ENCODE measurements around the gene HADH. TPM values are rescaled to one million over a fixed set of nuclear protein-coding genes. Genes with fewer than 3 reads are reported as not detected.
"Not testable (repeated sequence)": the region's sequence is repeated elsewhere in the genome, so short reads cannot be mapped to it uniquely, and the experiment has no call there.

The HADH gene
- total RNA-seq, 1 experiment from 2014 or later, result 10.4 TPM

DNA sequence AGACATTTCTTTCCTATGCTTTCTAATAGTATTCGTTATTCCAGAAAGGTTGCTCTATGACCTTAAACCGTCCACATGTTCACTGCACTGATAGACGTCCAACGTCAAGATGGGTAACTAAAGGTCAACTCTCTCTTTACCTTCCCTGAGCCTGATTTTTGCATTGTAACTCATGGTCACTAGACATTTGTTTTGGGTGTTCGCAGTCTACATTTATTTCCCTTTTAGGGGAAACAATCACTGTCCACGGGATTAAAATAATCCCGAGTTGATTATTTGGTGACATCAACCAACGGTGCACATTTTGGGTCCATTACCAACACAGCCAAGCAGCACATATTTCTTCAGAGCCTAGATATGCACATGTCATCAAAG, 540 bp upstream of the HADH start:
- in situ Hi-C loops (cut with HindIII; ENCODE audit: low pct_unique_long_range_greater_than_20kb, low sequenced_read_pairs), result no loop called here
- no peak for DNase-seq (ENCODE audit: low read depth, low spot score)

DNA sequence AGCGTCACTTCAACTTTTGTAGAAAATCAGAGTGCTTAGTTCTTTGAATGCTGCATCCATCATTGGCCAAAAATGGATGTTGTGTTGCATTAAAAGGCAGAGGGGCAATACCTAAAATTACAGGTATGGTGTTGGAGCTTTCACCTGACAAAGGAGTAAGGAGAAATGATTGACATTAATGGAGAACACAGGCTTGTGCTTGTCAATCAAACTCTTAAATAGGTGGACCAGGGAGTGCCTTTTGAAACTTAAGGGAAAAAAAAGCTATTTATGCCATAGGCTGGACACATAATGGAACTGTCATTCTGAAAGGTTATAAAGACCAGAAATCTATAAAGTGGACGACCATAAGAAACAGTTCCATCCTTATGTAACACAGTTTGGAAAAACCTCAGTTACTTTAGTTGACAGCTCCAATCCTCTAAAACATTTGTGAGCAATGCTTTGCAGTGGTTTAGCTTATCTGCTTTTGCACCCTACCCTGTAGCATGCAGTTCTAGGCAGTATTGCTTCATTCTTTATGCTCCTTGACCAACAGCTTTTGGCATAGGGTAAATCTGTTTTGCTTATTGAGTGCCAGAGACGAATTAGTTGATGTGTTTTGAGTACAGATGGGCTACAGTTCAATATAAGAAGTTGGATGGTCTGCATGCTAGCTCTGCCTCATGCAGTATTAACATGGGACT, 2.4 kb downstream of the HADH start:
- in situ Hi-C loops (cut with HindIII; ENCODE audit: low pct_unique_long_range_greater_than_20kb, low sequenced_read_pairs), result no loop called here
- no peak for DNase-seq (ENCODE audit: low read depth, low spot score)

DNA sequence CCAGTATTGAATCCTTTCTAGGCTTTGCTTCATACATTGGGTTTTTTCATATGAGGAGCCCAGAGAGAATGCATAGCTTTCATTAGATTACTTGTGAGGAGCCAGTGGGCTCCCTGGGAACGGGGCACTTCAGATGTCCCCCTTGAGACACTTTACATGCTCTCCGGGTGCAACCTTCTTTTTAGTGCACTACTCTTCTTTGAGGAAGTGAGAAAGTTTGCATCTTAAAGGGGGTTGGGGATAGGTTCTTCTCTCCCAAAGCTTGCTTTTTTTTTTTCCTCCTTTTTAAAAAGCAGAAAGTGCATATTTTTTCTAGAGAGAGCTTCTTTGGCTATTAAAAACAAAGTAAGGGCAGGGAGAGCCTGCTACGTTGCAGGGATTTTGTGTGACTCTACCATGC, 4.3 kb downstream of the HADH start:
- in situ Hi-C loops (cut with HindIII; ENCODE audit: low pct_unique_long_range_greater_than_20kb, low sequenced_read_pairs), result no loop called here
- no peak for DNase-seq (ENCODE audit: low read depth, low spot score)

DNA sequence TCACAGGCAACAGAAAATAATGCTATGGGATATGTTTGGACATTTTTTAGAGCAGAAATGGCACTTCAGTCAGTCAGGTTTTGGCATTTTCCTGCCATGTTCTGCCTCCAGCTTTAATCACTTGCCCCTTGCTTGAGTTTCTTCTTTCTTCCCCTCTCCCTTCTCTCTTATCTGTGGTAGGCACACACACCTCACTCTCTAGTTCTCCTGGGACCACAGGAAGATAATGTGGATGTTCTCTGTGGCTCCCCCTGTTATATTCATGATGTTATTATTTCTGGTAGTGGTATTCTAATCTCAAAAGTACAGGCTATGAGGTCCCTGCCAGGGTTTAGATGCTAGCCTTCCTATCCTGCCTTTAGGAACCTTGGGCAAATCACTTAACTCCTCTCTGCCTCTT, 5.2 kb downstream of the HADH start:
- no peak for DNase-seq (ENCODE audit: low read depth, low spot score)
- in situ Hi-C loops (cut with HindIII; ENCODE audit: low pct_unique_long_range_greater_than_20kb, low sequenced_read_pairs), result no loop called here

DNA sequence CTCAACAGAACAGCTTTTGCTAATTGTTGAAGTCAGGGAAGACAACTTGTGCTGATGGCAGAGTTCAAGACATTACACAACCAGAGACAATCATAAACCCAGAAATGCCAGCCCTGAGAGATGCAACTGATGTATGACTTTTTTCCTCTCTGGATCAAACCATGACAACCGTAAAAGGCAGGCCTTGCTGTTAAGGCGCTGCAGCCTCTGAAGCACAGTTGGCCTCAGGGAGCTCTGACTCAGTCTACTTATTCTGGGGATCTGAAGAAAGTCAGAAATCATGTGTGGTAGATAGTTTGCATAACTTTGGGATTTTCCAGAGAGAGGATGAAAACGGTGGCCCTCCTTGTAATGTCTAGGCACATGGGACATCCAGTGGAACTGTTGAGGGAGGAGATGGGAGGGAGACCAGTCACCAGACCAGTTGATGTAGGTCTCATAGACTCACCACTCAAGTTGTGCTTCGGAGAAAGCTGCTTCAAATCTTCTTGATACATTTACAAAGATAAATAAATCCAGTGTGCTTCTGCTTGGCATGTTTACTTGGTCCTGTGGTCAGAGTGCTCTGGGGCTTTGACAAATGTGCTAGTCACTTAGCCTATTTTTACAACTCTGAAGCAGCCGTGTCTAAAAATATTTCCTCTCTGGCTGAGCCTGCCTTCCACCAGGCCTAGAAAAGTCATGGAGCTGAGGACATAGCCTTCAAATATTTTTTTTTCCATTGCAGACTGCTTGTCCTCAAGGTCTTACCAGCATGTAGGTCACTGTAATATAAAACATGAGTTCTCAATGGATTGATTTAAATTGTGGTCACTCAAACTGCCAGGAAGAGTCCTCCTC, 7.5 kb downstream of the HADH start:
- no peak for DNase-seq (ENCODE audit: low read depth, low spot score)
- in situ Hi-C loops (cut with HindIII; ENCODE audit: low pct_unique_long_range_greater_than_20kb, low sequenced_read_pairs), result no loop called here

DNA sequence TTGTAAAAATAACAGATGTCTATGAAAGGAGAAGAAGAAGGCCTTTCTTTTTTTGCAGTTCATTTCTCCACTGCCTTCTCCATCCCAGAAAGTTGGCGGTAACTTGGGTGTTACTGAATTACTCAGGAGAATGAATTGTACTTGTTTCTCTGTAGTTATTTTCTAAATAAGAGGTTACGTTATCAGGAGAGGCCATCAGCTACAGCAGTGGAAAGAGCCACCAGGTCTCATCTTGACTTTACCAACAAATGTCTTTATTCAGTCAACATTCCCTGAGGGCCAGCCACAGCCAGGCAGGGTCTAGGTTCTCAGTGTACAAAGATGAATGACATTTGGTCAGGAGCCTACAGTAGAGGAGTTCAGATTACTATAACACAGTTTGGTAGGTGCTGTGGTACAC, 8.1 kb downstream of the HADH start:
- in situ Hi-C loops (cut with HindIII; ENCODE audit: low pct_unique_long_range_greater_than_20kb, low sequenced_read_pairs), result no loop called here
- DNase-seq (ENCODE audit: low read depth, low spot score), result no peak

DNA sequence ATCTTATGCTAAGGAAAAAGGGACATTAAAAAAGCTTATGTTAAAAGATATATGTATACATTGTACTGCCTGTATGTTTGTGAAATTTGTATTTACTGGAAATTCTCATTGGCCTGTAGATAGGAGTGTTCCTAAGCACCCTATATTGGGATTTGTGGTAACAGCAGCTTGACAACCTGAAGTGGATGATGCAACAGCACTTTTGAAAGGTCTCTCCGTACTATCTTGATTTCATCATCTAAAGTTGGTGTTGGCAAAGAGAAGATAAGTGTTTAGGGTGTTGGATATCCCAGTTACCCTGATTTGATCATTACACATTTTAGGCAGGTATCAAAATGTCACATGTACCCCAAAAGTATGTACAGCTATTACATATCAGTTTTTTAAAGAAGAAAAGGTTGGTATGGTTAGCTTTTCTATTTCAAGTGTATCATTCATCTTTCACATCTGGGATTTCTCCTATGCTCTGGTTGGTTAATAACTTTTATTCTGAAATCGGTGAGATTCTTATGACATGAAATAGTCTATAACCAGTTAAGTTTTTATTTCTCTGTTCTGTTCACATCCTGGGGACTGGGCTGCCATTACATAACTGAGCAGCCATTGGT, 10.3 kb downstream of the HADH start:
- DNase-seq (ENCODE audit: low read depth, low spot score), result no peak
- in situ Hi-C loops (cut with HindIII; ENCODE audit: low pct_unique_long_range_greater_than_20kb, low sequenced_read_pairs), result no loop called here

DNA sequence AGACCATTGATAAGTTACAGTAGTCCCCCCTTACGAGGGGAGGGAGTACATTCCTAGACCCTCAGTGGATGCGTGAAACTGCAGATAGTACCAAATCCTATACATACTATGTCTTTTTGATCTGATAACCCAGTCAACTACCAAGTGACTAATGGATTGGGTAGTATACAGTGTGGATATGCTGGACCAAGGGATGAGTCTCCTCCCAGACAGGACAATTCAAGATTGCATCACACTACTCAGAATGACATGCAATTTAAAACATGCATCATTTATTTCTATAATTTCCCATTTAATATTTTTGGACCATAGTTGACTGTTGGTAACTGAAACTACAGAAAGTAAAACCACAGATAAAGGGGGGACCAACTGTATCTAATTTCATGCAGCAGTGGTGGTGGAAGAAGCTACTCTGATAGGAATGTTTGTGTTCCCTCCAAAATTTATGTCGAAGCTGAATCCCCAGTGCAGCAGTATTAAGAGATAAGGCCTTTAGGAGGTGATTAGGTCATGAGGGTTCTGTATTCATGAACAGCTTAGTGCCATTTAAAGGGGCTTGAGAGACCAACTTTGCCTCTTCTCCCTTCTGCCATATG, 11.9 kb downstream of the HADH start:
- in situ Hi-C loops (cut with HindIII; ENCODE audit: low pct_unique_long_range_greater_than_20kb, low sequenced_read_pairs), result no loop called here
- no peak for DNase-seq (ENCODE audit: low read depth, low spot score)

DNA sequence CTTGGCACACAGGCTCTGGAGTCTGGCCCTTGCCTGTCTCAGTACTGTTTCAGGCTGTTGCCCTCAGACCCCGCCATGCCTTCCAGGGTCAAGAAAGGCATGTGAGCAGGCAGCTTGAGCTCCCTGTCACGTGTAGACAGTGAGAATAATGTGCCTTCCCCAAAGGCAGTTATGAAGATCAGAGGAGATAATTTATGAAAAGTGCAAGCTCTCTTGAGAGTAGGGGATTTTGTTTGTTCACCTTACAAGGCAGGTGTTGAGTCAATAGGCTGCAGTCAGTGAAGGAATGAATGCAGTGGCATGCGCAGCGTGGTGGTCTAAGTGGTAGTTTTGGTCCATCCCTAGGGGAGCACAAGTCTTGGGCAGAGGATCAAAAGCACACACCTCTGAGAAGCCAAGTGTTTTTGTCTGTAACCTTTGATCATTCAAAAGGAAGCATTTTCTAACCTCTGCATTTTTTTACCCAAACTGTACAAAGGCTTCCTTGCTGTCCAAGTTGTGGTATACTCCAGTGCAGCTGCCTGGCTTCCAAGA, 14.4 kb downstream of the HADH start:
- in situ Hi-C loops (cut with HindIII; ENCODE audit: low pct_unique_long_range_greater_than_20kb, low sequenced_read_pairs), result no loop called here
- DNase-seq (ENCODE audit: low read depth, low spot score), result no peak

DNA sequence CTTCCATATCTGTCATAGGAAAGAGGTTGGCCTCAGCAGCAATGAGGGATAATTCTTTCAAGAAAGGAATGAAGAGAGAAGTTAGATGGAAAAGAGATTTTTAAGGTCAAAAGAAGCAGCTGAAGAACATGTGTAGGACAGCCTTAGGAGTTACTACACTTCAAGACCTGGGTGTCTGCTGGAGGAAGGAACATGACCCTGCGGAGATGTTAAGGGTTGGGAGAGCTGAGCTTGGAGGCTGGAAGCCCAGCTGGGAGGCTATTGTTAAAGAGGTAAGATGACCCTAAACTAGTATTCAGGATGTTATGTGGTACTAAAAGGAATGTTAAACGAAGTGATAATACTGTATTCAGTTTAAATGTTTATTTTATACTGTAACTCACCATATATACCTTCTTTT, 15.0 kb downstream of the HADH start:
- no peak for DNase-seq (ENCODE audit: low read depth, low spot score)
- in situ Hi-C loops (cut with HindIII; ENCODE audit: low pct_unique_long_range_greater_than_20kb, low sequenced_read_pairs), result no loop called here

DNA sequence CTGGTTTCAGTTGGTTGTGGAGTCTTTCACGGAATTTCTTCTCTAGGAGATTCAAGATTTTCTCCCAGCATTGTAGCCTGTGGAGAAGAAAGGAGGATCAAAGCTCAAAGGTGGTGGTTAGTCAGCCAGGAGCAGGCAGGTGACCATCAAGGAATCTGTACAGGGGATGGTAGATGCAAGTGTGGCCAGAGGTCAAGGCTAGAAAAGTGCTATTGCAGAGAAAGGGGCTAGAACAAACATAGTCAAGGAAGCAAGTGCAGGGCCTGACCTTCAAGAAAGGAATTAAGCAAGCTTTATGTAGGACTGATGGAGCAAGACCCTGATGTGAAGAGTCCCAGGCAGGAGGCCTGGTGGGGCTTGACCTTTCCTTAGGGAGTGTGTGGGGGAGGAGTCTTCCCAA, 16.1 kb downstream of the HADH start:
- DNase-seq (ENCODE audit: low read depth, low spot score), result no peak
- in situ Hi-C loops (cut with HindIII; ENCODE audit: low pct_unique_long_range_greater_than_20kb, low sequenced_read_pairs), result no loop called here

DNA sequence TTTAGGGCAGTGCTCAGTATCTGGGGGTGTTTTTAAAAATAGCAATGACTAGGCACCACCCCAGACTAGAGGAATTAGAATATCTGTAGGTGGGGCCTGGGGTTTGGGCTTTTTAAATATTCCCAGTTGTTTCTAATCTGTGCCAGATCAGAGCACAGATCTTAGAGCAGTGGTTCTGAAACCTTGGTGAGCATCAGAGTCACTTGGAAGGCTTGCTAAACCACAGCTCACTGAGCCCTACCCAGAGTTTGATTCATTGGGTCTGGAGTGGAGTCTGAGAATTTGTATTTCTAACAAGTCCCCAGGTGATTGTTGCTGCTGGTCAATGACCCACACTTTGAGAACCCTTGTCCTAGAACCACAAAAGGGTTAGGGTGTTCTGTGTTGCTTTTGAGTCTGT, 16.7 kb downstream of the HADH start:
- in situ Hi-C loops (cut with HindIII; ENCODE audit: low pct_unique_long_range_greater_than_20kb, low sequenced_read_pairs), result no loop called here
- no peak for DNase-seq (ENCODE audit: low read depth, low spot score)

DNA sequence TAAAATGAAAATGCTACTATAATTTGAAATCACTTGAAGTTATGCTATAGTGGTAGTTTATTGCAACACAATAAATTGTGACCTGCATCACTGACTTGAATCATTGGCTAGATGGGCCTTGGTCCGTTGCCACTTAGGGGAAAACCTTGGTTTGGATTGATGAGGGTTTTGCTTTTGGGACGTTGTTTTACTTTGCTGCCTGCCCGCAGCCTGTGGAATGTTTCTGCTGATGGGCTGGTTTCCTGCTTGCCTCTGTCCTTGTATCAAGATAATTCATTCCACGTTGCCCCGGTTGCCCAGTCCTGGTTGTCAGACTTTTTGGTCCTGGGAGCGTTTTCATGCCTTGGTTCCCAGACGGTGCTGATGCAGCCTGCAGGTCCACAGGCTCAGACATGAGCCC, 18.3 kb downstream of the HADH start:
- in situ Hi-C loops (cut with HindIII; ENCODE audit: low pct_unique_long_range_greater_than_20kb, low sequenced_read_pairs), result no loop called here
- DNase-seq (ENCODE audit: low read depth, low spot score), result no peak

DNA sequence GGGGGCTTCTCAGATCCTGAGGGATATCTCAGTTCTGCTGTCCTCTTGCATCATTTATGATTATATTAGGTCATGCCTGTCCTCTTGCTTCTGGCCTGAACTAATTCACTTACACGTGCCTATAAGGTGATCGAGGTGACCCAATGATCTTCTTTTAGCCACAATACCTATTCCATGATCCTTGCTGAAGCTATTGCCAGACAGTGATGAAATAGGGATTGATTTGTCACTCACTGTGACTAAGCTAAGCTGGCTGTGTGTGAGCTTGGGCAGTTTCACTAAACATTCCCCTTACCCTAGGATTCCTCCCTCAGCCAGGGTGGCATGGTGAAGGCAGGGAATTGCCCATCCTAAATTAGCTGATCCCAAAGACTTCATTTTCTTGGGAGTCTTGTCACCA, 19.0 kb downstream of the HADH start:
- in situ Hi-C loops (cut with HindIII; ENCODE audit: low pct_unique_long_range_greater_than_20kb, low sequenced_read_pairs), result no loop called here
- DNase-seq (ENCODE audit: low read depth, low spot score), result no peak

DNA sequence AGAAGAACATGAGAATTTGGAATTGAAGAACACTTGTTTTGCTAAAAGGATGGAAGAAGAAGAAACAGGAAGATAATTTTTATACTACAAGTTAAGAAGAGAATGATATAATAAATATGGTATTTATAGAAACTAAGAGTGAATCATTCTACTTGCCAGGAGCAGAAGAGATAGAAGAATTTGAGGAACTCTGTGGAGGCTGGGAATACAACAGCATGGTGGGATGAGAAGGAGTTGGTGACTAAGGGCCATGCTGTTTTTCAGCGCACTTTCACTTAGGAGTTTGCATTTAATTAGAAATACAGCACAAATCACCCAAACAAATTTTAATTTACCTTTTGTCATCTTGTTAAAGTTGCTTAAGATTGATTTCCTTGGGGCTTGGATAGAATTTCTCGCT, 20.5 kb downstream of the HADH start:
- in situ Hi-C loops (cut with HindIII; ENCODE audit: low pct_unique_long_range_greater_than_20kb, low sequenced_read_pairs), result no loop called here
- DNase-seq (ENCODE audit: low read depth, low spot score), result no peak

DNA sequence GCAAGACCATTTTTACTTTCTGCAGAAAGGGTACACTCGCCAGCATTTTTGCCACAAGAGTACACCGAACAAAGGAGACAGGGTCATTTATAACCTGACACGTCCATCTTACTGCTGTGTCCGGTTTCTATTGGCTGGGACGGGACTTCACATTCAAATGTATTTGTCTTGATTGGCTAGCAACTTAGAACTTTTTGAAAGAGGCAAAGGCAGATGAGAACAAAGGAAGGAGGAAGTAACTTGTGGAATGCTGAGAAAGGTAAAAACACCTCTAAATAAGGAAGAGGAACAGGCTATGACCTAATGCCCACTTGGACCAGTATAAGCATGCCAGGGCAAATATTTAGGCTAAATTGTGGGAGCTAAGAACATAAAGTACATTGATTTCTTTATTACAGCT, 22.7 kb downstream of the HADH start:
- in situ Hi-C loops (cut with HindIII; ENCODE audit: low pct_unique_long_range_greater_than_20kb, low sequenced_read_pairs); DNase-seq (ENCODE audit: low read depth, low spot score): not testable (repeated sequence)

DNA sequence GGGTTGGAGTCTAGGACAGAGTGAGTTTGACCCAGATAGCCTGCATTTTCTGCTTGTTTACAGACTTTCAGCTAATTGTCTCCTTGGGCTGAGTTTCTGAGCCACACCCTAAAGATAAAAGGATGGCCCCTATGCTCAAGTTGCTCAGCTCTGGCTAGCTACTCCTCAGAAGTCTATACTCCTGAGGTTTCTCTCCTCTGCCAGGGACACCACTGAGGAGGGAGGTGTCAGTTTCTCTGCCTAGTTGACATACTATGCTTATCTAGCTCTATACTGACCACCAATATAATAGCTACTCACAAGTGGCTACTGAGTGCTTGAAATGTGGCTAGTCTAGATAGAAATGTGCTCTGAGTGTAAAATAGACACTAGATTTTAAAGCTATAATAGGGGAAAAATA, 23.6 kb downstream of the HADH start:
- no peak for DNase-seq (ENCODE audit: low read depth, low spot score)
- in situ Hi-C loops (cut with HindIII; ENCODE audit: low pct_unique_long_range_greater_than_20kb, low sequenced_read_pairs), result no loop called here

DNA sequence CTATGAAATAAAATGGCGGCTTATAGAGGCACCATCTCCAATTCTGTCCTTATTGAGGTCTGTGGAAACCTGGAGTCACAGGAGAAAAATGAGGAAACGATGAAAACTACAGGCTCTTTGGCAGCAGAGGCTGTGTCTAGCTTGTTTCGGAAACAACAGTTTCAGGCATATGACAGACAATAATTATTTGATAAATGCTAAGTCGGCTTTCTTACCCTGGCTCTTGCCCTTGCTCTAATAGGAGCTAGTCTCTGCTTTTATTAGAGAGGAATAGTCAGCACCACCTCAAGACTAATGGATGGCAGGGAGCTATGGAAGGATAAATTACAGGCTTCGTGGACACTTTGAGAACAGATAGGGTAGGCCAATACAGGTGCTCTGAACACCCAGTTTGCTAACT, 24.3 kb downstream of the HADH start:
- DNase-seq (ENCODE audit: low read depth, low spot score), result no peak
- in situ Hi-C loops (cut with HindIII; ENCODE audit: low pct_unique_long_range_greater_than_20kb, low sequenced_read_pairs), result no loop called here

Data from SK-MEL-5 (cell line).